Stimulated activated naive CD8-positive, alpha-beta T cell treated with anti-CD3 and anti-CD28 coated beads, Interleukin-15, Interleukin-2, amounts not matched to agents 100 ng/mL and 50 ng/mL, for 24 hours (primary cell): ENCODE results near the gene LASP1.

Experiments used
- H3K27ac Mint-ChIP-seq: one replicate; pipeline ENCODE4 v1.8.0; 2021; ENCODE audit warnings: mild to moderate bottlenecking, mixed read lengths
- H3K27me3 Mint-ChIP-seq: one replicate; pipeline ENCODE4 v1.8.0; 2021; ENCODE audit warnings: mixed read lengths
- H3K36me3 Mint-ChIP-seq: one replicate; pipeline ENCODE4 v1.8.0; 2021; ENCODE audit warnings: low read depth, mixed read lengths
- H3K4me1 Mint-ChIP-seq: one replicate; pipeline ENCODE4 v1.8.0; 2021; ENCODE audit warnings: low read depth, mixed read lengths
- H3K4me3 Mint-ChIP-seq: one replicate; pipeline ENCODE4 v1.8.0; 2021; ENCODE audit warnings: mild to moderate bottlenecking, mixed read lengths
- H3K9me3 Mint-ChIP-seq: one replicate; pipeline ENCODE4 v1.8.0; 2021; ENCODE audit warnings: mixed read lengths

Gene LASP1

GRCh38 chr17:38864636-38865398 lies 5.0 kb upstream of the LASP1 start:
- H3K4me1 Mint-ChIP-seq: peaks cover 36% of the 10 kb centered on the region
- peaks cover 10% of the 10 kb centered on the region for H3K36me3 Mint-ChIP-seq
- no peaks in the 10 kb centered on the region for H3K9me3 Mint-ChIP-seq
- H3K4me3 Mint-ChIP-seq: no peak overlapping the region
- H3K27me3 Mint-ChIP-seq: no peaks in the 10 kb centered on the region
- no peak overlapping the region for H3K27ac Mint-ChIP-seq

DNA sequence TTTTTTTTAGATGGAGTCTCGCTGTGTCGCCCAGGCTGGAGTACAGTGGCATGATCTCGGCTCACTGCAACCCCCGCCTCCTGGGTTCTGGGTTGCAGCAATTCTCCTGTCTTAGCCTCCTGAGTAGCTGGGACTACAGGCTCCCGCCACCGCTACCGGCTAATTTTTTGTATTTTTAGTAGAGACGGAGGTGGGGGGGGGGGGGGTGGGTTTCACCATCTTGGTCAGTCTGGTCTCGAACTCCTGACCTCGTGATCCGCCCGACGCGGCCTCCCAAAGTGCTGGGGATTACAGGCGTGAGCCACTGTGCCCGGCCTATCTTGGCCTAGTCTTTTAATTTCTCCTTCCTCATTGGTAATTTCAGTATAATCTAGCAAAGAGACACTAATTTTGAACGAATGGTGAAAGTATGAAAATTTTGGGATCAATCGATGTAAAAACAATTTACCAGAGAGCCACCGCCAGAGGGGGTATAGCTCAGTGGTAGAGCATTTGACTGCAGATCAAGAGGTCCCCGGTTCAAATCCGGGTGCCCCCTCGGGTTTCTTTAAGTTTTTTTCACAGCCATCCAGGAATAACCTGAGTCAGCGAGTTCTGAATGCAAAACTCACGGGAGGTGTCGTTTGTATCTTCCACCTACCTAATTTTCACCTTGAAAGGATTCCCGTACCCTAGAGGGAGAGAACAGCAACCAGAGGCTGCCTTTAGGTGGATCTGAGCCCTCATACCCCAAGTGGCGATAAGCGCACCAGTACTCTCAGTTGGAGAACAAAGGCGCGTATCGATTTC lies 2.5 kb upstream of the LASP1 start:
- peaks cover 18% of the 10 kb centered on the region for H3K36me3 Mint-ChIP-seq
- H3K4me3 Mint-ChIP-seq: peak overlapping the region; percentile 93
- no peaks in the 10 kb centered on the region for H3K27me3 Mint-ChIP-seq
- H3K9me3 Mint-ChIP-seq: no peaks in the 10 kb centered on the region
- H3K27ac Mint-ChIP-seq: peak overlapping the region; percentile 99
- H3K4me1 Mint-ChIP-seq: peaks cover 42% of the 10 kb centered on the region

DNA sequence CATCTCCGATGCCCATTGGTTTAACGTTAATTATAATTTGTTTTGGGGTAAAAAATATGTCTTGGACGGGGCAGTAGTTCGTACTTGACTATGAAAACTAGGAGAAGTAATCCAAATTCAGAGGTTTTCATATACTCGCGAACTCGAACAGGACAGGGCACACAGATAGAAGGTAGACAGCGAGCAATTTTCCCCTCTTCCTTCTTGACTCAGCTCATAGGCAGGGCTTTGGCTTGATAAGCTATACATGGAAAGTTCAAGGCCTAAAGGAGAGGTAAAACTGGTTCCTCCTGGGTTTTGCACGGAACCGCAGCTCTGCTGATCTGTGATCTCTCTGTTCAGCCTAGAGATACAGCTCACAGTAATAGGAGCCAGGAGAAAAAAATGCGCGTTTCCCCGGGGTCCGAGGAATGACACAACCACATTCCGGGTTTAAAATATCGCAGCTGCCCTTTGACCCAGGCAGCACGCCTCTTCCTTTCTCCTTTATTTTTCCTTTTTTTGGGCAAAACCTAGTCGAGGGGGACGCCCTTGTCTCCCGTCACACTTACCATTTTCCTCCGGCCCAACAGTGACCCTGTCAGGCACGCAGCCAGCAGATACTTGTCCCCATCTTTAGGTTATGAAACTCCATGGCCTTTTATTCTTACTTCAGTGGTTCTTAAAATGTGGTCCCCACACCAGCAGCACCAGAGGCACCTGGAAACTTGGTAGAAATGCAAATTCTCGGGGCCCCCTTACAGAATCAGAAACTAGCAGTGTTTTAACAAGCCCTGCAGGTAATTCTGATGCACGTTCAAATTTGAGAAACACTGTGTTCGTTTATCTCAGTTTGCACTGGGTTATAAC lies 1.7 kb upstream of the LASP1 start:
- H3K36me3 Mint-ChIP-seq: peaks cover 18% of the 10 kb centered on the region
- H3K27ac Mint-ChIP-seq: peak overlapping the region; percentile 99

GRCh38 chr17:38868817-38869525 lies 887 bp upstream of the LASP1 start:
- peaks cover 18% of the 10 kb centered on the region for H3K36me3 Mint-ChIP-seq
- H3K4me3 Mint-ChIP-seq: peak overlapping the region; percentile 93

More for the DNA sequence above, 1.7 kb upstream of the LASP1 start:
- Mint-ChIP-seq H3K27me3 (no peaks in the 10 kb centered on the region), H3K4me1 (peaks cover 46% of the 10 kb centered on the region), H3K9me3 (no peaks in the 10 kb centered on the region), H3K4me3 (peak overlapping the region; percentile 93)

GRCh38 chr17:38870259-38871165 lies 654 bp downstream of the LASP1 start:
- H3K4me1 Mint-ChIP-seq: peaks cover 65% of the 10 kb centered on the region
- peak overlapping the region; percentile 95 for H3K27ac Mint-ChIP-seq
- peak overlapping the region; percentile 96 for H3K4me3 Mint-ChIP-seq
- no peaks in the 10 kb centered on the region for H3K9me3 Mint-ChIP-seq
- no peaks in the 10 kb centered on the region for H3K27me3 Mint-ChIP-seq
- peaks cover 18% of the 10 kb centered on the region for H3K36me3 Mint-ChIP-seq

More at GRCh38 chr17:38868817-38869525, 887 bp upstream of the LASP1 start:
- Mint-ChIP-seq H3K4me1 (peaks cover 50% of the 10 kb centered on the region), H3K9me3 (no peaks in the 10 kb centered on the region), H3K27ac (peak overlapping the region; percentile 99), H3K27me3 (no peaks in the 10 kb centered on the region)

DNA sequence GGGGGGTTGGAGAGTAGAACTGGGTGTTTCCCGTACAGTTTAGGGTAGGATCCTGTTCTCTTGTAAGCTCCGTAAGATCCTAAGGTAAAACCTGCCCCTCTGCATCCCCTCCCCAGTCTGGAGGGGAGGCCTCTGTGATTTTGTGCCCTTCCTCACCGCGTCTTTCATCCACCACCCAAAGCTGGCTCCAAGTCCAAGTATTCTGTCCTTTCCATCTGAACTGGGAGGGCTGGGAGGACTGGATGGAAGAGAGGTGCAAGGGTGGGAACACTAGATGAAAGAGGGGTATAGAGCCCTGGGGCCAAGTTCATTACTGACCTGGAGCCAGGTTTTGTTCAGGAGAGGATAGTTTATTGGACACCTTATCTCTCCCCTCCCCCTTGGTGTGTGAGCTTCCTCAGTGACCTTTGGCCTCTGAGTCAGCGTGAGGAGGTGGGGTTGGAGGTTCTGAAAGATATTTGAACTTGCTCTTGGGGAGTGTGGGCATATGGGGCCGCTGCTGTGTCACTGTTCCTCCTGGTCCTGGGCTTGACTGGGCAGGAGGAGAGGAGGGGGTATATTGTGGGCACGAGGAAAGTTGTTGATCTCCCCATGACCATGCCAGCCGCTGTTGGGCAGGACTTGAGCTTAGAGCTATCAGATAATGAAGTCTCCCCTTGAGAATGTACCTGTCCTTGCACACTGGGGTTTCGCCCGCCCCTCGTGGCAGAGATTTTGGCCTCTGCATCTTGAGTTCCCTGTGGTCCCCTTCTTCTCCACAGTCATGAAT lies 1.6 kb downstream of the LASP1 start:
- Mint-ChIP-seq H3K27me3 (no peaks in the 10 kb centered on the region), H3K4me1 (peaks cover 75% of the 10 kb centered on the region), H3K27ac (peak overlapping the region; percentile 95), H3K36me3 (peaks cover 19% of the 10 kb centered on the region), H3K4me3 (peak overlapping the region; percentile 96), H3K9me3 (no peaks in the 10 kb centered on the region)

- Mint-ChIP-seq H3K4me3 (peak overlapping the region; percentile 96), H3K27me3 (no peaks in the 10 kb centered on the region), H3K9me3 (no peaks in the 10 kb centered on the region), H3K36me3 (peaks cover 25% of the 10 kb centered on the region), H3K27ac (peak overlapping the region; percentile 95), H3K4me1 (peaks cover 81% of the 10 kb centered on the region)
These were observed 2.2 kb downstream of the LASP1 start for GRCh38 chr17:38872027-38872511.

- H3K9me3 Mint-ChIP-seq: no peaks in the 10 kb centered on the region
- no peaks in the 10 kb centered on the region for H3K27me3 Mint-ChIP-seq
- peak overlapping the region; percentile 95 for H3K27ac Mint-ChIP-seq
- peaks cover 22% of the 10 kb centered on the region for H3K36me3 Mint-ChIP-seq
- peak overlapping the region; percentile 96 for H3K4me3 Mint-ChIP-seq
- H3K4me1 Mint-ChIP-seq: peaks cover 82% of the 10 kb centered on the region
These were observed 3.0 kb downstream of the LASP1 start for GRCh38 chr17:38872671-38873385.

DNA sequence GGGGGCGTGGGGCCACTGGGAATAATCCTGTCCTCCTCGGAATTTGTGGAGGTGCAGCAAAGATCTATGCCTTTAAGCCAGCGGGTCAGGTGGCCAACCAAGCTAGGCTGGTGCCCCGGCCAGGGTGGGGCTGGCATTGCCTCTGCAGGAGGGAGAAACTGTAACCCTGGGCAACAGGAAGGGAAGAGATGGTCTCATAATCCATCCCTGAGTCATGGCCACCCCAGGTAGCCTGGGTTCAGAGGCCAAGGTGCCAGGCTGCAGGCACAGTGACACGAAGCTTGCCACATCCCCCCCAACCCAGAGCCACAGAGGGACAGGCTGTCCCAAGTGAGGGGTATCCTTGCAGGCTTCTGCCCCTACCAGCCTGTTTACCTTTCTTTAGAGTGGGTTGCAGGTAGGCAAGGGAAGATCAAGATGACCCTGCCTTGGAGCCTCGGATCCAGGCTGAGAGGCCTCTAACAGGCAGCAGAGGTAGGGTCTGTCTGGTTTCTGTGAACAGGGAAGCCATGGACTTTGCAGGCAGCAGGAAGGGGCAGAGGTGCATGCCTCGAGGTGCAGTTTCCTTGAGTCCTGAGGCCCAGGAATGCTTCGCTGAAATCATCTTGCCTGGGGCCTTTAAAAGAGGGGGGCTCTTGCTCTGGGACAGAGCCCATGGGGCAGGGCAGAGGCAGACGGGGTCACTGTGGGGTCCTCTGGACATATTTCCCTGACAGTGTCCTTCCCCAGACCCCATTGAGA lies 4.0 kb downstream of the LASP1 start:
- no peaks in the 10 kb centered on the region for H3K9me3 Mint-ChIP-seq
- H3K4me1 Mint-ChIP-seq: peaks cover 82% of the 10 kb centered on the region
- H3K4me3 Mint-ChIP-seq: peak overlapping the region; percentile 48
- H3K36me3 Mint-ChIP-seq: peaks cover 31% of the 10 kb centered on the region
- peak overlapping the region; percentile 83 for H3K27ac Mint-ChIP-seq
- no peaks in the 10 kb centered on the region for H3K27me3 Mint-ChIP-seq

GRCh38 chr17:38874505-38875400 lies 4.9 kb downstream of the LASP1 start:
- Mint-ChIP-seq H3K36me3 (peaks cover 30% of the 10 kb centered on the region), H3K4me3 (no peak overlapping the region)

DNA sequence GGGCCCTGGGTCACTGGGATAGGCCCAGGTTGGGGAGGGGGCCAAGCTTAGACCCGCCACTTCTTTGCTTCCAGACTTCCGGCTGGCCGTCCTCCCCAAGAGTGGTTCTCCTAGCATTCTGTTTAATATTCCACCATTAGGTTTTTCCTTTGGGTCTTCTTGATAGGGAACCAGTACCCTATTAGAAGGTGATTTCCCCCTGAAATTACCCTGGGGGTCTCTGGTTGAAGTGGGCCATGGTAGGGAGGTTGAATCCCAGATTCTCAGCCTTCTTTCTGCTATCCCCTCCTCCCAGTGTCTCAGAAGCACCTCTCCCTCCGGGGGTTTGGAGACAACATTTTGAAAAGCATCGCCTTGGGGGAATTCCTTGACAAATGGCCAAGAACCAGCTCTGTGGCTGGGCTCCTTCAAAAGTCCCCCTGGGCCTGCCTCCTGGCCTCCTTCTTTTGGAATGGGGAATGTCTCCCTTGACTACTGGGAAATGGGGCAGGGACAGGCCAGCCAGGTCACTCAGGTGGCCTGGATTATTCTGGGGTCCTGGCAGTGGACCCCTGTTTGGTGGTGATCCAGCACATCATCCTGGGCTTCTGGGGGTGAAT lies 5.7 kb downstream of the LASP1 start:
- H3K27ac Mint-ChIP-seq: peak overlapping the region; percentile 63
- no peaks in the 10 kb centered on the region for H3K27me3 Mint-ChIP-seq
- peaks cover 93% of the 10 kb centered on the region for H3K4me1 Mint-ChIP-seq
- H3K36me3 Mint-ChIP-seq: peaks cover 39% of the 10 kb centered on the region
- H3K4me3 Mint-ChIP-seq: no peak overlapping the region
- no peaks in the 10 kb centered on the region for H3K9me3 Mint-ChIP-seq

More at GRCh38 chr17:38874505-38875400, 4.9 kb downstream of the LASP1 start:
- Mint-ChIP-seq H3K27ac (peak overlapping the region; percentile 63), H3K9me3 (no peaks in the 10 kb centered on the region), H3K27me3 (no peaks in the 10 kb centered on the region), H3K4me1 (peaks cover 84% of the 10 kb centered on the region)
